Stimulated activated CD4-positive, alpha-beta T cell treated with anti-CD3 and anti-CD28 coated beads, TNF-alpha, amount 100 ng/mL, for 48 hours (primary cell): ENCODE measurements around the gene SPAG8.

Experiments used
- DNase-seq, 3 donors: peaks; one replicate each; pipeline ENCODE4 v3.0.0-alpha.2; 2020; ENCODE audit warnings: low read depth in 3 of 3

SPAG8 gene

GRCh38 chr9:35811381-35812024 is 559 bp downstream of the SPAG8 start:
- no peak for DNase-seq

- no peak for DNase-seq
Measured at GRCh38 chr9:35810122-35810521, 1.9 kb downstream of the SPAG8 start.

- DNase-seq = no peak
Measured at GRCh38 chr9:35808433-35808832, 3.6 kb downstream of the SPAG8 start.

DNA sequence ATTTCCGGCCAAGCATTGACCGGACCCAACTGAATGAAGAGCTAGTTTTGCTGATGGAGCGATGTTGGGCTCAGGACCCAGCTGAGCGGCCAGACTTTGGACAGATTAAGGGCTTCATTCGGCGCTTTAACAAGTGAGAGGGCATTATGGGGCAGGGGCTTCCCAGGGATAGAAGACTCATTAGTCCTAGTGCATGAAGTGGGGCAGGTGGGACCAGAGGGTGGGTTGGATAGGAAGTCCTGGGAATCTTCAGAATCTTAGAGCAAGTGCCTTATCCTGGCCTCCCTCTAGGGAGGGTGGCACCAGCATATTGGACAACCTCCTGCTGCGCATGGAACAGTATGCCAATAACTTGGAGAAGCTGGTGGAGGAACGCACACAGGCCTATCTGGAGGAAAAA is 6.0 kb downstream of the SPAG8 start:
- no peak for DNase-seq

- DNase-seq = no peak
Measured at GRCh38 chr9:35801328-35802128, 10.5 kb downstream of the SPAG8 start.

GRCh38 chr9:35800530-35800929 is 11.5 kb downstream of the SPAG8 start:
- no peak for DNase-seq

- DNase-seq = peak; percentile 25 to 50 (median 48)
Measured at GRCh38 chr9:35798658-35799374, 13.2 kb downstream of the SPAG8 start.

DNA sequence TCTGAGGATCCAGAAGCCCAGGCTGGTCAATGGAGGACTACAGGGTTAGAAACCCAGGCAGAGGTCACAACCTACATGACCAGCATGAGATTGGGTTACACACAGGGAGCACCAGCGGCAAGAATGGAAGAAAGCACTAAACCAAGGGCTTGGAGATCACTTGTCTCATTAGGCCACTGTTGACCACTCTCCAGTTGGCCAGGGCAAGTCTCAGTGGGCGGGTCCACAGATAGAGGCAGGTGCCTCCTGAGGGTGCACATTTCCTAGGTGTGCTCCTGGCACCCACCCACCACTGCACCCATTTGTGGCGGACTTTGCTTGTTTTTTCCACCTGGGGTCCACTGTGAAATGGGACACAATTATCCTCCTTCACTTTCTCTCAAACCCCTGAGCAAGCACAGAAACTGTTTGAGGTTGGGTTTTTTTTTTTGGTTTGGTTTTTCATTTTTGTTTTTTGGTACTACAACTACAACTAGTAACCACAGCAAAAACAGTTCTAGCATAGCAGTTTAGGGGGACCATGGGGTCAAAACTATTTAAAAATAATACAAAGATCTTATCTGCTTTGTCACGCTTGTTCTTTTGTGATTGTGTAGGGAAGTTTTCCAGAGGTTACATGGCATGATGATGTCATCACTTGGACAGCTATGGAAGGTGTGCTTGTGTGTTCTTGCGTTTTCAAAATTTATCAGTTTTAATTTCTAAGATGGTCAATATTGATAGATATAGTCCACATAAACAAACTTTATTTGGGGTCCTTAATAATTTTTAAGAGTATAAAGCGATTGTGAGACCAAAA is 14.6 kb downstream of the SPAG8 start:
- DNase-seq = no peak

GRCh38 chr9:35795695-35796094 is 16.4 kb downstream of the SPAG8 start:
- DNase-seq = no peak

DNA sequence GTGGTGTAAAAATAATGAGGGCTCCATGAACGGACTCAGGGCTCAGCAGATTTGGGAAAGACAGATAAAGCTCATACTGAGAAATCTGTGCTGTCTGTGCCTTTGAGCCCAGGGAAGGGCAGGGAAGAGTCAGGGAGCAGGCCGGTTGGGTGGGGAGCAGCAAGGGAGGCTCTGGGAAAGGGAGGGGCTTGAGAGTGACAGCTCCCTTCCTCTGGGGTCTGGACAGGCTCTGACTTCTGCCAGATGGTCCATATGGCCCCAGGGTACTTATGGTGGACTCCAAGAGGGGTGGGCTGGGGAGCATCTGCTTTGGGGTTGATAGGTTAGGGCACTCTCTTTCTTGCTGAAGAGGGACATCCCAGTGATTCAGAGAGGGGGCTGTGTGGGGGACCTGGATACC is 18.6 kb downstream of the SPAG8 start:
- DNase-seq = no peak

DNA sequence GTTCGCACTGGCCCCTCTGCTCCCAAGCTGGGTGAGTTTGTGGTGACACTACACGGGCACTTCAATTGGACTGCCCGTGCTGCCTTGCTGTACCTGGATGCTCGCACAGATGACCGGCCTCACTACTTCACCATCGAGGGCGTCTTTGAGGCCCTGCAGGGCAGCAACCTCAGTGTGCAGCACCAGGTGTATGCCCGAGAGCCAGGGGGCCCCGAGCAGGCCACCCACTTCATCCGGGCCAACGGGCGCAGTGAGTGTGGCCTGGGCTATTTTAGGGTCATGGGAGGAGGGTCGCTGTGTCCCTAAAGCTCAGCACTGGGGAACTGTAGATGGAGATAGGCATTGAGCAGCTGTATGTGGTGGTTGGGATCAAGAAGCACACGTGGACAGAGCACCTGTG is 19.2 kb downstream of the SPAG8 start:
- no peak for DNase-seq

DNA sequence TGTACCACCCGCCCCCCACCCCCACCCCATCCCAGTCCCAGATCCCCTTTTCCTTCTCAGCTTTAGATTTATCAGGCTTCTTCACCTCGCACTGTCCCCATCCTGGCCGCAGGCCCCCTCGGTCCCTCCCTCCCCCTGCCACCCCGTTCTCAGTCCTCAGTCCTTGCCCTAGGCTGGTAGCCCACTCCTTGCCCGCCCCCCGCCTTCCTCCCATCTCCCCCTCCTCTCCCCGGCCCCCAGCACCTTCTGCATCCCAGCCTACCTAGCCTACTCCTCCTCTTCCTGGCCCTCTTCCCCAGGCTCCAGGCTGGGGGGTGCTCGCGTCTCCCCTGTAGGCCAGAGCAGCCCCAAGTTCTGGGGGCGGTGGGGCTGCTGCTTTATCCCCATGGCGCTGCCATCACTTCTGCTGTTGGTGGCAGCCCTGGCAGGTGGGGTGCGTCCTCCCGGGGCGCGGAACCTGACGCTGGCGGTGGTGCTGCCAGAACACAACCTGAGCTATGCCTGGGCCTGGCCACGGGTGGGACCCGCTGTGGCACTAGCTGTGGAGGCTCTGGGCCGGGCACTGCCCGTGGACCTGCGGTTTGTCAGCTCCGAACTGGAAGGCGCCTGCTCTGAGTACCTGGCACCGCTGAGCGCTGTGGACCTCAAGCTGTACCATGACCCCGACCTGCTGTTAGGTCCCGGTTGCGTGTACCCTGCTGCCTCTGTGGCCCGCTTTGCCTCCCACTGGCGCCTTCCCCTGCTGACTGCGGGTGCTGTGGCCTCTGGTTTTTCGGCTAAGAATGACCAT is 19.8 kb downstream of the SPAG8 start:
- no peak for DNase-seq

- DNase-seq = no peak
Measured at GRCh38 chr9:35791297-35791921, 20.7 kb downstream of the SPAG8 start, which contains the start of gene NPR2. NPR2 (plus strand) TSS chr9:35791591; CDS start chr9:35792409, 818 bp downstream.

DNA sequence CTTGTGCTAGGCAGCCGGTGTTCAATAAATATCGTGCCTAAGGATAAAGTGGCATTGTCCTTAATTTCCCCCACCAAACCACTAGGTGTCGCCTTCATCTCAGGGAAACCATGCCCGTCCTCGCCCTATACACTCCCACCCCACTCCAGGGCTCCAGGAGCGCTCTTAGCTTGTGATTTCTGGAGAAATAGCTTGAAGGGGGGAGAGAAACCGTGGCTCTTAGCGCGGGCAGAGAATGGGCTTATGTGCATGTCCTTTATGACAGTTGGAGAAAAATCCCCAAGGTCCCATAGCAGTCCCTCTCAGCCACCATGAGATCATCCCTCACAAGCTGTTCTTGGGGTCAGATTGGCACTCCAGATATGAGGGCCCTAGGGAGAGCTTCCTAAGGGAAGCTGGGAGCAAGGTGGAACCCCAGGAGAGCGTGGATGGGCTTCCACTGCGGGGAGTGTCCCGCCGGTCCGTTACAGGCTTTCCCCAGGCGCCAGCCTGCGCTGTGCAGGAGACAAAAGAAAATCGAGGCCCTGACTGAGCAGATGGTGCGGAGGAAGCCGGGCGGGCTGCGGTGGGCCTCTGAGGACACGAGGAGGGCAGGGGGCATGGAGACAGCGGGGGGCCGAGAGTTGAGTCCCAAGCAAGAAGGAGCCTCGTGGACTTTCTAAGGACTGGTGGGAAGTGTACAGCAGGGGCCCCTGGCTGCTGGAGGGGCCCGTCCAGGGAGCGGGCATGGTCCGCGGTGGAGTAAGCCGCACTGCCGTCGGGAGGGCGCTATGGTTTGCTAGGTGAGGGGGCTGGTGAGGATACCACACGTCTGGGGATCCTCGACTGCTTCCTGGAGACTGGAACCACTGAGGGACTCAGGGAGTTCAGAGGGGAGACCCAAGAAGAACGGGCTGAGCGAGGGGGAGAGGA is 21.4 kb downstream of the SPAG8 start:
- DNase-seq = peak in 2 of 3 donors; percentile 21 to 31

DNA sequence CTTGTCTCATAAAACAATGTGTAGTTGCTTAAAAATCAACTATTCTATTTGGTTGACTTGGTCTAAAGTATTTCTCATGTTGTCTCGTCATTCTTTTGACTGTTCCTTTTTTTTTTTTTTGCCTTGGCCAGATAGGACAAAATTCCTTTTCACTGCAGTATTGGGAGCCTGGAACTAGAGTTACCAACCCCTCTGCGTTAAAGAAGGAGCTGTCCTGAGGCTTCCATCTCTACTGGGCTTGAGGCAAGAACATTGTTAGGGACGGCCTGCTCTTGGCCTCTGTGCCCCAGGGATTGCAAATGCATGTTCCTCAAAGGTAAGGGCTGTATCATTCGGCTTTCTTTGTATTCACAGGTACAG is 22.1 kb downstream of the SPAG8 start:
- DNase-seq = no peak

DNA sequence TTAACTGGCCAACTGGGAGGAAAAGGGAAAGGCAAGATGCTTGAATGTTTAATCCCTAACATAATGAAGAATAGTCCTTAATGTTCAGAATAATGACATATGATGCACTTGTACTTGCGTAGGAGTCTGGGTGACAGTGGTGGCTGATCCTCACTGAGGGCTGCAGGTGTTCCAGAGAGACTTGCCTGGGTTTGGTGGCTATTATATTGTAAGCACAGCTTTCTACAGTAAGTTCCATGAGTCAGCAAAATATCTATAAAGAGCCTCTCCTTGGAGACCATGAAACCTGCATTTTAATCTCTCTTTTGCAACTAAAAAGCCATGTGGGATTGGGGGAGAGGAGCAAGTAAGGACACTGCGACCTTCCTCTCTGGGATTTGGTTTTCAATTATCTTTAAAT is 22.5 kb downstream of the SPAG8 start:
- no peak for DNase-seq

DNA sequence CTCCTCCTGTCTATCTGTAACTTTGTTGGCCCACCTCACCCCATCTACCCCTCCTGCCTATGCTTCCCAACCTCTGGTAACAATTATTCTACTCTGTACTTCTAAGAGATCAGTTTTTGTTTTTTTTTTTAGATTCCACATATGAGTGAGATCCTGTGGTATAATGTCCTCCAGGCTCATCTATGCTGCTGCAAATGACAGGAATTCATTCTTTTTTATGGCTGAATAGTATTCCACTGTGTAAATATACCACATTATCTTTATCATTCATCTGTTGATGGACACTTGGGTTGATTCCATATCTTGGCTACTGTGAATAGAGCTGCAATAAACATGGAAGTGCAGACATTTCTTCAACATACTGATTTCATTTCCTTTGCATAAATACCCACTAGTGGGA is 28.6 kb downstream of the SPAG8 start:
- DNase-seq = no peak

- no peak for DNase-seq
Measured at GRCh38 chr9:35781066-35781465, 31.0 kb downstream of the SPAG8 start.

DNA sequence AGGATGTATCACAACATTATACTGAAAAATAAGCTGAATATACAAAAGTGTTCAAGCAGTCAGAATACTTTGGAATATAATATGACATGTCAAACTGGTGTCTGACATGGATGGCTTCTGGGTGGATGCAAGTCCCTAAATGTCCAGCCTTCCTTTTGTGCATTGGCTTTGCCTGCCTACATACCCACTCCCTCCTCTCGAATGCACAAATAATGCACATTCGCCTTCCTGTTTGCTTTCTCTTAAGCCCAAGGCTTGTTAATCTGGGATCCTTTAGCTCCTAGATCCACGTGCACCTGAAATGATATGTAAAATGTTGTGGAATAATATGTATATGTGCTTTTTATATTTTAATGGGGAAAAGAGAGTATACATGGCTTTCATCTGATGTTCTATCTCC is 33.6 kb downstream of the SPAG8 start:
- DNase-seq = no peak

DNA sequence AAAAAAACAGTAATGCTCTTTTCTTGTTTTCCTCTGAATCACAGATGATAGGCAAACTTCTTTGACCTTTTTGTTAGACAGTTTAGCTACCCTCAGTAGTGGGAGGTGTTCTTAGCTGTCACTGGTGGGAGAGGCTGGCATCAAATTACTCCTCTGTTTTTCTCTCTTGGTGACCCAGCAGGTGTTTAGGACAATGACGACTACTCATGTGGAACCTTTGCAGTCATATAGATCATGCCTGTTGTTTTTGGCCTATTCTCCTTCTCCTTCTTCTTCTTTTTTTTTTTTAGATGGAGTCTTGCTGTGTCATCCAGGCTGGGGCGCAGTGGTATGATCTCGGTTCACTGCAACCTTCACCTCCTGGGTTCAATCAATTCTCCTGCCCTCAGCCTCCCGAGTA is 36.0 kb downstream of the SPAG8 start:
- DNase-seq = no peak
